Activated T-cell treated with anti-CD3 and anti-CD28 coated beads, Interleukin-2, amount 50 U/mL, for 4 hours (primary cell): ENCODE data around the gene OGFOD2. TPM values are rescaled to one million over a fixed set of nuclear protein-coding genes. Genes with fewer than 3 reads are reported as not detected.
"Not testable (repeated sequence)": the region's sequence is repeated elsewhere in the genome, so short reads cannot be mapped to it uniquely, and the experiment has no call there.

Source experiments
- ATAC-seq, 2 donors: fragments of 200-7000 bp; cut with Tn5 transposase; one replicate each; pipeline ENCODE4 v1.10.0; 2021
- DNase-seq: peaks from one replicate; pipeline ENCODE4 v3.0.0-alpha.2; 2020
- H3K27me3 Mint-ChIP-seq: one replicate; pipeline ENCODE4 v1.8.0; 2021; ENCODE audit warnings: low read depth, mixed read lengths
- H3K36me3 Mint-ChIP-seq: one replicate; pipeline ENCODE4 v1.8.0; 2022; ENCODE audit warnings: mixed read lengths; ENCODE audit not compliant: insufficient read depth
- H3K4me1 Mint-ChIP-seq: one replicate; pipeline ENCODE4 v1.8.0; 2021; ENCODE audit warnings: low read depth, mixed read lengths
- H3K4me3 Mint-ChIP-seq: one replicate; pipeline ENCODE4 v1.8.0; 2021; ENCODE audit warnings: mild to moderate bottlenecking, moderate library complexity, mixed read lengths
- H3K9me3 Mint-ChIP-seq: one replicate; pipeline ENCODE4 v1.8.0; 2021; ENCODE audit warnings: mixed read lengths
- total RNA-seq, 3 donors: library from RNA; stranded (reverse); gene quantifications; one replicate each; pipeline ENCODE4 v1.2.1, GENCODE V29; 2021

The OGFOD2 gene
- 10 to 100 TPM; 23.1 to 25.5 (median 24.7) TPM for total RNA-seq

GRCh38 chr12:122974892-122975789, at the start of gene OGFOD2:
TSS of gene OGFOD2 (plus strand) at chr12:122975244. CDS start at chr12:122975252, 8 bp downstream.
- no peaks in the 10 kb centered on the region for H3K36me3 Mint-ChIP-seq
- no peaks in the 10 kb centered on the region for H3K9me3 Mint-ChIP-seq
- peaks cover 29% of the 10 kb centered on the region for H3K4me1 Mint-ChIP-seq
- peak; percentile 88 for DNase-seq
- no peaks in the 10 kb centered on the region for H3K27me3 Mint-ChIP-seq
- H3K4me3 Mint-ChIP-seq = peak within 1 kb of the TSS; percentile 97
- ATAC-seq = peak; percentile 88 to 89

GRCh38 chr12:122927756-122928403, 47.2 kb upstream of the OGFOD2 start:
- DNase-seq = no peak
- H3K9me3 Mint-ChIP-seq = no peaks in the 10 kb centered on the region
- no peaks in the 10 kb centered on the region for H3K27me3 Mint-ChIP-seq
- no peak for ATAC-seq
- no peaks in the 10 kb centered on the region for H3K36me3 Mint-ChIP-seq
- no peak overlapping the region for H3K4me3 Mint-ChIP-seq
- H3K4me1 Mint-ChIP-seq = peaks cover 2% of the 10 kb centered on the region

- peaks cover 2% of the 10 kb centered on the region for H3K4me1 Mint-ChIP-seq
- DNase-seq (no peak), ATAC-seq (no peak)
- no peaks in the 10 kb centered on the region for H3K27me3 Mint-ChIP-seq
- H3K9me3 Mint-ChIP-seq = no peaks in the 10 kb centered on the region
- no peaks in the 10 kb centered on the region for H3K36me3 Mint-ChIP-seq
- H3K4me3 Mint-ChIP-seq = no peak overlapping the region
These were observed 46.5 kb upstream of the OGFOD2 start for GRCh38 chr12:122928404-122929147.

GRCh38 chr12:122929148-122929538, 45.9 kb upstream of the OGFOD2 start:
- Mint-ChIP-seq H3K4me1 (peaks cover 2% of the 10 kb centered on the region), H3K27me3 (no peaks in the 10 kb centered on the region), H3K4me3 (no peak overlapping the region), H3K9me3 (no peaks in the 10 kb centered on the region), H3K36me3 (no peaks in the 10 kb centered on the region)
- no peak for ATAC-seq
- no peak for DNase-seq

GRCh38 chr12:122929812-122930211, 45.2 kb upstream of the OGFOD2 start:
- Mint-ChIP-seq H3K4me3 (no peak overlapping the region), H3K27me3 (no peaks in the 10 kb centered on the region), H3K4me1 (peaks cover 2% of the 10 kb centered on the region), H3K9me3 (no peaks in the 10 kb centered on the region), H3K36me3 (no peaks in the 10 kb centered on the region)
- no peak for ATAC-seq
- DNase-seq = no peak

- H3K36me3 Mint-ChIP-seq = no peaks in the 10 kb centered on the region
- no peak for ATAC-seq
- H3K4me3 Mint-ChIP-seq = no peak overlapping the region
- no peak for DNase-seq
- H3K9me3 Mint-ChIP-seq = no peaks in the 10 kb centered on the region
- peaks cover 2% of the 10 kb centered on the region for H3K4me1 Mint-ChIP-seq
- H3K27me3 Mint-ChIP-seq = no peaks in the 10 kb centered on the region
These were observed 42.8 kb upstream of the OGFOD2 start for GRCh38 chr12:122932207-122932606.

GRCh38 chr12:122934722-122935121, 40.3 kb upstream of the OGFOD2 start:
- H3K9me3 Mint-ChIP-seq = no peaks in the 10 kb centered on the region
- H3K4me3 Mint-ChIP-seq = no peak overlapping the region
- no peak for DNase-seq
- no peaks in the 10 kb centered on the region for H3K4me1 Mint-ChIP-seq
- ATAC-seq = no peak
- H3K36me3 Mint-ChIP-seq = no peaks in the 10 kb centered on the region
- no peaks in the 10 kb centered on the region for H3K27me3 Mint-ChIP-seq

- H3K27me3 Mint-ChIP-seq = no peaks in the 10 kb centered on the region
- DNase-seq (no peak), ATAC-seq (no peak)
- no peak overlapping the region for H3K4me3 Mint-ChIP-seq
- H3K9me3 Mint-ChIP-seq = no peaks in the 10 kb centered on the region
- H3K4me1 Mint-ChIP-seq = no peaks in the 10 kb centered on the region
- H3K36me3 Mint-ChIP-seq = no peaks in the 10 kb centered on the region
These were observed 39.7 kb upstream of the OGFOD2 start for GRCh38 chr12:122935318-122935717.

GRCh38 chr12:122937622-122938091, 37.4 kb upstream of the OGFOD2 start:
- no peaks in the 10 kb centered on the region for H3K36me3 Mint-ChIP-seq
- no peaks in the 10 kb centered on the region for H3K9me3 Mint-ChIP-seq
- ATAC-seq (no peak), DNase-seq (no peak)
- peaks cover under 1% of the 10 kb centered on the region for H3K4me1 Mint-ChIP-seq
- no peaks in the 10 kb centered on the region for H3K27me3 Mint-ChIP-seq
- H3K4me3 Mint-ChIP-seq = no peak overlapping the region

GRCh38 chr12:122939125-122939524, 35.9 kb upstream of the OGFOD2 start:
- no peaks in the 10 kb centered on the region for H3K36me3 Mint-ChIP-seq
- H3K4me1 Mint-ChIP-seq = peaks cover 11% of the 10 kb centered on the region
- ATAC-seq (no peak), DNase-seq (no peak)
- no peak overlapping the region for H3K4me3 Mint-ChIP-seq
- H3K9me3 Mint-ChIP-seq = no peaks in the 10 kb centered on the region
- no peaks in the 10 kb centered on the region for H3K27me3 Mint-ChIP-seq

GRCh38 chr12:122941351-122941750, 33.7 kb upstream of the OGFOD2 start:
- H3K4me3 Mint-ChIP-seq, H3K36me3 Mint-ChIP-seq, H3K9me3 Mint-ChIP-seq: not testable (repeated sequence)

GRCh38 chr12:122942637-122943036, 32.4 kb upstream of the OGFOD2 start:
- Mint-ChIP-seq H3K36me3 (no peaks in the 10 kb centered on the region), H3K4me3 (no peak overlapping the region), H3K9me3 (no peaks in the 10 kb centered on the region), H3K4me1 (peaks cover 28% of the 10 kb centered on the region), H3K27me3 (no peaks in the 10 kb centered on the region)
- ATAC-seq (no peak), DNase-seq (no peak)

More at GRCh38 chr12:122941351-122941750, 33.7 kb upstream of the OGFOD2 start:
- H3K27me3 Mint-ChIP-seq, ATAC-seq, DNase-seq: not testable (repeated sequence)
- H3K4me1 Mint-ChIP-seq = peaks cover 15% of the 10 kb centered on the region

GRCh38 chr12:122943196-122943595, 31.8 kb upstream of the OGFOD2 start:
- no peak for DNase-seq
- Mint-ChIP-seq H3K27me3 (no peaks in the 10 kb centered on the region), H3K9me3 (no peaks in the 10 kb centered on the region), H3K36me3 (no peaks in the 10 kb centered on the region), H3K4me3 (no peak overlapping the region), H3K4me1 (peaks cover 32% of the 10 kb centered on the region)
- ATAC-seq = no peak
